Measurements from ENCODE around the gene SOX3.

SOX3 gene

DNA sequence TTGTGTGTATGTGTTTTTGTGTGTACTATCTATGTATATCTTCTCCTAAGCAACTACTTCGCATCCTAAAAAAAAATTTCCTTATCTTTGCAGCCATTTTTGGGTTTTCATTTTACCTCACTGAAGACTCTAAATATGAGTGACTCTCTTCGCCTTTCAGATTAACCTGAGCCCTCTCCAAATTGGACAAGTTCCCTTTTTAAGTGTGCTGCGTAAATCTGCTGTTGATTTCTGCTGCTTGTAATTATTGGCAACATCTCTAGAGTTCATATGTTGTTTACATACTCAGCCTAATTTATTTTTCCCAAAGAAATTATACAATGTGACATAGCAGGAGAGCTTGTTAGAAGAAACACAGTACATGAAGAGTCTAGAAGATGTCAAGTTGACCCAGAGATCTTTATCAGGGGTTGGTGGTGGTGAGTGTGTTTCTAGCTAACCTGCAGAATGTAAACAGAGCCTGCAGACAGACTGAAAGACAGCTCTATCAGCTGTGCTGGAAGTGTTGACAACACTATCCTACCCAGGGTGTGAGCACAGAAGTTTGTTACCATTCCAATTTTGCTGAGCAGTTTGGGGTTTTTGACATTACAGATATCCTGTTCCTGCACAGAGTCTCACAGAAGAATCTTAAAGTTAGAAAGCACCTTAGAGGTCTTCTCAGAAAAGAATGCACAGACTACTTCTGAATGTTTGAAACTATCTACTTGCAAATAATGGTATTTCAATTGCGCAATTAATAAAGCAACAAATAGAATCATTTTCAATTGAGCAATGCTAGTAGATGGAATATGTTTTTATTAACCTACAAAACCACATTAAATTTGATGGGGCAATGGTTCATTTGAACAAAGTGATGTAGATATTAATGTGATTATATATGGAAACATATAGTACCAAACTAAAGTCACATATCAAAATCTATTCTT, 12.5 kb downstream of the SOX3 start:
- no peak for DNase-seq

DNA sequence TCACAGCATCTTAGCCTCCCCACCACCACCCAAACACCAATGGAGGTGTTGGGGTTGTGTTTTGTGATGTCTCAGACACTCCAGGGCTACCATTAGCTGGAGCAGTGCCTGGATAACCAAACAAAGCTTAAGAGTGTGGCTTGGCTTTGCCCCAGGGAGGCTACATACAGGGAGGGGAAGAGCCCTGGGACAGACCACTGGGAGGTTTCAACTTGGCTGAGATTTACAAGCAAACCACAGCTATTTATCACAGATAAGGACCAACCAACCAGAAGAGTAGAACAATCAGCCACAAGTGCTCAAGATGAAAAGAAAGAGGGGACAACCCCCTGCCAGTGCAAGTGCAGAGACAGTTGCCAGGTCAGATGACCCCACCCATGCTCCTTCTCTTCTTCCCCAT, 24.1 kb downstream of the SOX3 start:
- DNase-seq = no peak

DNA sequence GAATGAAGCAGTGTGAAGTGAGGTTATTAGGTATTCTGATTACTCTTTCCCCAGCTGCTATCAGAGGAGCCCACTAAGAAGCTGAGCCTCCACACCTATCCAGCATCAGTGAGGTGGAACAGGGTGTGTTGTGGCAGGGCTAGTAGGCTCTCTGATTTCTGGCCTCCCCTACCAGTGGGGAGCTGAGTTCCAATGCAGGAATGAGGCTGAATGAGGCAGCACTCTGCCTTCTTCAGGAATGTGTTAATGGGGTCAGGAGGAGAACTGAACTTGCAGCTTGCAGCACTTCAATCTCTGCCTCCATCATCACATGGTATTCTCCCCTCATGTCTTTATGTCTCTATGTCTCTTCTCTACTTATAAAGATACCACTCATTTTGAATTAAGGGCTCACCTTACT, 26.9 kb downstream of the SOX3 start:
- no peak for DNase-seq

DNA sequence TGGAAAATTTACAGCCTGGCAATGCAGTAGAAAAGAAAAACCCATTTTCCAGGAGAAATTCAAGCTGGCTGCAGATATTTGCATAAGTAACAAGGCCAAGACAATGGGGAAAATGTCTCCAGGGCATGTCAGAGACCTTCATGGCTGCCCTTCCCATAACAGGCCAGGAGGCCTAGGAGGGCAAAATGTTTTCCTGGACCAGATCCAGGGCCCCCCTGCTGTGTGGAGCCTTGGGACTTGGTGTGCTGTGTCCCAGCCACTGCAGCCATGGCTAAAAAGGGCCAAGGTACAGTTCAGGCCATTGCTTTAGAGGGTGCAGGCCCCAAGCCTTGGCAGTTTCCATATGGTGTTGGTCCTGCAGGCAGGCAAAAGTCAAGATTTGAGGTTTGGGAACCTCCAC, 29.8 kb downstream of the SOX3 start:
- DNase-seq = no peak

DNA sequence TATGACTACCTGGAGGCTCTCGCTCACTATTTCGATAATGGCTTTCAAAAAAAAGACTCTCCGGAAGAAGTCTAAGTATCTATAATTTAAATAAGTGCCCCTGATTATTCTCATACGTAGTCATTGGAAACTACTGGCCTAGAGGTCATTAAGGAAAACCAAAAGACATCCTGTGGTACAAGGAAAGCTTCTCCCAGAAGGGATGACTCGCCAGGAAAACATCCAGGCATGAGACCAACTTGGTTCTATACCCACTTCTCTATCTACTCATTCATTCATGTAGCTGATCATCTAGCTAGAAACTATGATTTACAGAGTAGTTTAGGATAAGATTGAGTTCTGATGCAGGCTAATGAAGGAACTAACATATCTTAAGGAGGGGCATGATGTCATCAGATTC, 37.7 kb downstream of the SOX3 start:
- DNase-seq = no peak
